K562 (cell line): ENCODE measurements around the gene SYT17.

Experiments
- CTCF ChIP-seq, 3 experiments: IDR thresholded peaks in 2 of 3; conservative IDR thresholded peaks in 1 of 3; 2 replicates each; pipeline ENCODE4 v1.5.1; 2011 to 2012; ENCODE audit warnings: low read length in 3 of 3, mild to moderate bottlenecking in 3 of 3, control low read depth in 2 of 3, improper control_type of control experiment in 1 of 3, inconsistent platforms in 1 of 3, low read depth in 1 of 3, mixed read lengths in 1 of 3, moderate library complexity in 1 of 3; ENCODE audit not compliant: insufficient read depth in 2 of 3
- EGR1 ChIP-seq: fragments of 450-650 bp; conservative IDR thresholded peaks from 2 replicates; pipeline ENCODE4 v1.6.1; 2017; ENCODE audit warnings: mild to moderate bottlenecking
- POLR2A ChIP-seq: fragments of 450-650 bp; conservative IDR thresholded peaks from 2 replicates; pipeline ENCODE4 v1.6.1; 2016
- SRSF1 ChIP-seq: fragments of 200-400 bp; formaldehyde crosslinking; IDR thresholded peaks from 2 replicates; pipeline ENCODE4 v1.6.1; 2017; ENCODE audit warnings: mild to moderate bottlenecking, low read depth, low read length, moderate library complexity

- TF ChIP-seq POLR2A (no peak), SRSF1 (no peak), CTCF (IDR thresholded peaks at IDR 0.05 in 2 of 3, conservative IDR thresholded peaks at IDR 0.05 in 1 of 3; ENCODE audit: insufficient read depth in 2 of 3, low read depth in 1 of 3, low read length in 3 of 3) (no peak), EGR1 (no peak)
Measured at GRCh38 chr16:19138601-19139000, 29.4 kb upstream of the SYT17 start.
